Right lobe of liver (tissue), 6 donors: Measurements from ENCODE around the gene SEMA6C. TPM values are rescaled to one million over a fixed set of nuclear protein-coding genes. Genes with fewer than 3 reads are reported as not detected.

Experiments used
- ATAC-seq, 4 donors: fragments of 200-7000 bp; cut with Tn5 transposase; one replicate each; pipeline ENCODE4 v1.9.1; 2020; ENCODE audit warnings: mild to moderate bottlenecking in 4 of 4, moderate library complexity in 4 of 4
- DNase-seq, 3 donors: peaks; one replicate each; pipeline ENCODE4 v3.0.0-alpha.2; 2020
- H3K27ac ChIP-seq, 3 donors: fragments of 200-600 bp; one replicate each; pipeline ENCODE4 v1.8.0; 2022
- H3K27me3 ChIP-seq, 2 donors: fragments of 200-600 bp; one replicate each; pipeline ENCODE4 v1.8.0; 2022
- H3K36me3 ChIP-seq, 4 donors: fragments of 200-600 bp; sonication (generic) in 1 of 4; one replicate each; pipeline versions ENCODE4 v1.5.1 to v1.8.0; 2017 to 2022; ENCODE audit warnings: control low read depth in 1 of 4
- H3K4me1 ChIP-seq, 4 donors: fragments of 200-600 bp; sonication (generic) in 1 of 4; one replicate each; pipeline versions ENCODE4 v1.5.1 to v1.8.0; 2017 to 2022; ENCODE audit warnings: control low read depth in 1 of 4
- H3K4me3 ChIP-seq, 3 donors: fragments of 200-600 bp; one replicate each; pipeline ENCODE4 v1.8.0; 2022
- H3K9me3 ChIP-seq, 4 donors: fragments of 200-600 bp; sonication (generic) in 1 of 4; one replicate each; pipeline versions ENCODE4 v1.5.1 to v1.8.0; 2017 to 2022; ENCODE audit warnings: control low read depth in 1 of 4
- CTCF ChIP-seq, 4 donors: fragments of 200-600 bp in 3 of 4; fragments of 450-650 bp in 1 of 4; IDR thresholded peaks; one replicate each; pipeline versions ENCODE4 v1.5.1 to v1.8.0; 2016 to 2022; ENCODE audit warnings: antibody characterized with exemption in 4 of 4, mild to moderate bottlenecking in 2 of 4
- POLR2A ChIP-seq: fragments of 450-650 bp; IDR thresholded peaks from one replicate; pipeline ENCODE4 v1.6.1; 2017; ENCODE audit warnings: antibody characterized with exemption, mild to moderate bottlenecking
- WGBS: methylation state at CpG from one replicate; pipeline ENCODE4 v1.1.6; 2018; ENCODE audit warnings: low coverage, low lambda C conversion rate; ENCODE audit not compliant: insufficient coverage; ENCODE audit errors: missing lambda C conversion rate; 5-methylcytosine and 5-hydroxymethylcytosine counted together
- intact Hi-C, 2 donors: fragments of 100-400 bp; cut with DNase I; formaldehyde crosslinking; loops; one replicate each; pipeline versions ENCODE4 v1.11.2 to v1.14.1; 2022
- total RNA-seq, 6 experiments: library from RNA; depleted of rRNA in 2 of 6; stranded (reverse); fragments of >200 nt in 2 of 6; fragmentation: NEBNext Ultra II Directional in 3 of 6; extraction: Animal tissue kit (Norgen Biotek cat#: 25700) in 3 of 6; gene quantifications; one replicate each; pipeline versions ENCODE4 v1.1.0 to v1.2.4, GENCODE V29; 2016 to 2023
- donor health status: DM: no; HTN: yes; CAD: no.
- donor health status: DM: no; HTN: no; CAD: no.
- donor health status: DM: no; HTN: no; CAD: no.
- donor health status: DM: no; HTN: yes; CAD: no.
- donor health status: DM: no; HTN: yes; CAD: no.

SEMA6C gene
- total RNA-seq, 6 experiments from 2014 or later = 0.87 to 8.3 (median 4.1) TPM

- intact Hi-C loops = no loop called here
- no peaks in the 10 kb centered on the region for H3K27me3 ChIP-seq
- H3K4me1 ChIP-seq = no peaks in the 10 kb centered on the region
- TF ChIP-seq POLR2A = no peak
- no peak for TF ChIP-seq CTCF (IDR thresholded peaks at IDR 0.05)
- H3K27ac ChIP-seq = no peak overlapping the region
- 77% methylated on average over 4 of the region's 4 CpGs for WGBS
- H3K36me3 ChIP-seq = no peaks in the 10 kb centered on the region
- H3K9me3 ChIP-seq = no peaks in the 10 kb centered on the region
- no peak overlapping the region for H3K4me3 ChIP-seq
- ATAC-seq (no peak), DNase-seq (no peak)
These were observed 60.4 kb downstream of the SEMA6C start for GRCh38 chr1:151085953-151086559.

Other genes starting within 250 kb of the SEMA6C start
- gene SETDB1, start 220.3 kb downstream of the SEMA6C start, total RNA-seq = 10 to 100 TPM; 10.4 to 17.8 (median 12.9) TPM
- 100 to 1,000 TPM; 298 to 572 (median 459) TPM for gene CERS2, start 171.8 kb downstream of the SEMA6C start, total RNA-seq
- gene ANXA9, start 164.3 kb downstream of the SEMA6C start, total RNA-seq = 10 to 100 TPM in 5 of 6 experiments, 1 to 10 TPM in 1; 9.9 to 18.5 (median 15.1) TPM
- 10 to 100 TPM; 10.1 to 19.7 (median 15.4) TPM for gene MINDY1, start 139.7 kb downstream of the SEMA6C start, total RNA-seq
- 10 to 100 TPM in 4 of 6 experiments, 1 to 10 TPM in 2; 4.7 to 12.0 (median 10.1) TPM for gene PRUNE1, start 138.2 kb downstream of the SEMA6C start, total RNA-seq
- gene BNIPL, start 110.0 kb downstream of the SEMA6C start, total RNA-seq = under 1 TPM in 5 of 6 experiments, not detected in 1; 0.12 to 0.76 (median 0.42) TPM
- 1 to 10 TPM; 2.4 to 5.7 (median 3.8) TPM for gene C1orf56, start 98.9 kb downstream of the SEMA6C start, total RNA-seq
- 10 to 100 TPM; 15.9 to 37.5 (median 27.3) TPM for gene CDC42SE1, start 87.0 kb downstream of the SEMA6C start, total RNA-seq
- under 1 TPM; 0.24 to 0.56 (median 0.40) TPM for gene MLLT11, start 86.2 kb downstream of the SEMA6C start, total RNA-seq
- gene GABPB2, start 75.9 kb downstream of the SEMA6C start, total RNA-seq = 1 to 10 TPM; 2.0 to 6.5 (median 5.0) TPM
- 1 to 10 TPM; 1.1 to 4.2 (median 2.2) TPM for gene TNFAIP8L2, start 10.0 kb upstream of the SEMA6C start, total RNA-seq
- 1 to 10 TPM; 2.7 to 6.4 (median 4.5) TPM for gene LYSMD1, start 19.3 kb upstream of the SEMA6C start, total RNA-seq
- gene SCNM1, start 19.5 kb upstream of the SEMA6C start, total RNA-seq = 10 to 100 TPM in 2 of 6 experiments, 1 to 10 TPM in 4; 7.5 to 13.2 (median 8.5) TPM
- gene TMOD4, start 29.4 kb upstream of the SEMA6C start, total RNA-seq = not detected
- gene VPS72, start 43.6 kb upstream of the SEMA6C start, total RNA-seq = 10 to 100 TPM; 10.0 to 19.2 (median 14.7) TPM
- 10 to 100 TPM; 13.9 to 22.1 (median 17.2) TPM for gene PIP5K1A, start 51.9 kb upstream of the SEMA6C start, total RNA-seq
- 10 to 100 TPM; 72.2 to 95.6 (median 79.1) TPM for gene PSMD4, start 108.1 kb upstream of the SEMA6C start, total RNA-seq
- 10 to 100 TPM in 3 of 6 experiments, 1 to 10 TPM in 3; 7.6 to 14.2 (median 10.1) TPM for gene ZNF687, start 135.7 kb upstream of the SEMA6C start, total RNA-seq
- 10 to 100 TPM; 20.0 to 24.7 (median 22.7) TPM for gene PI4KB, start 180.8 kb upstream of the SEMA6C start, total RNA-seq
- 10 to 100 TPM in 5 of 6 experiments, 1 to 10 TPM in 1; 9.8 to 23.0 (median 16.8) TPM for gene RFX5, start 200.6 kb upstream of the SEMA6C start, total RNA-seq
- 100 to 1,000 TPM in 4 of 6 experiments, 10 to 100 TPM in 2; 83.4 to 423 (median 208) TPM for gene SELENBP1, start 226.1 kb upstream of the SEMA6C start, total RNA-seq